Astrocyte of the spinal cord (primary cell): ENCODE data around the gene HENMT1.
A peak's percentile ranks its signal among the peaks of the same experiment; 100 is the strongest.
"Not testable (repeated sequence)": the region's sequence is repeated elsewhere in the genome, so short reads cannot be mapped to it uniquely, and the experiment has no call there.

Source experiments
- DNase-seq: peaks from one replicate; pipeline ENCODE4 v3.0.0; 2011; ENCODE audit warnings: low read depth, low spot score
- H3K4me3 ChIP-seq: 2 replicates; pipeline ENCODE4 v1.5.1; 2011; ENCODE audit warnings: low read depth, mild to moderate bottlenecking, low read length, moderate library complexity
- in situ Hi-C: cut with HindIII; loops from 2 replicates; pipeline ENCODE4 v1.10.0; 2017; ENCODE audit warnings: low sequenced_read_pairs
- TF ChIP-seq, protein P1 (sequence below): IDR thresholded peaks from 2 replicates; pipeline ENCODE4 v1.5.1; 2012; ENCODE audit warnings: low read depth, mild to moderate bottlenecking, low read length, inconsistent platforms

The HENMT1 gene

GRCh38 chr1:108644984-108645383 lies 15.9 kb downstream of the HENMT1 start:
- DNase-seq, result no peak
- in situ Hi-C loops, result no loop called here
- no peak overlapping the region for H3K4me3 ChIP-seq
- TF ChIP-seq, protein P1, sequence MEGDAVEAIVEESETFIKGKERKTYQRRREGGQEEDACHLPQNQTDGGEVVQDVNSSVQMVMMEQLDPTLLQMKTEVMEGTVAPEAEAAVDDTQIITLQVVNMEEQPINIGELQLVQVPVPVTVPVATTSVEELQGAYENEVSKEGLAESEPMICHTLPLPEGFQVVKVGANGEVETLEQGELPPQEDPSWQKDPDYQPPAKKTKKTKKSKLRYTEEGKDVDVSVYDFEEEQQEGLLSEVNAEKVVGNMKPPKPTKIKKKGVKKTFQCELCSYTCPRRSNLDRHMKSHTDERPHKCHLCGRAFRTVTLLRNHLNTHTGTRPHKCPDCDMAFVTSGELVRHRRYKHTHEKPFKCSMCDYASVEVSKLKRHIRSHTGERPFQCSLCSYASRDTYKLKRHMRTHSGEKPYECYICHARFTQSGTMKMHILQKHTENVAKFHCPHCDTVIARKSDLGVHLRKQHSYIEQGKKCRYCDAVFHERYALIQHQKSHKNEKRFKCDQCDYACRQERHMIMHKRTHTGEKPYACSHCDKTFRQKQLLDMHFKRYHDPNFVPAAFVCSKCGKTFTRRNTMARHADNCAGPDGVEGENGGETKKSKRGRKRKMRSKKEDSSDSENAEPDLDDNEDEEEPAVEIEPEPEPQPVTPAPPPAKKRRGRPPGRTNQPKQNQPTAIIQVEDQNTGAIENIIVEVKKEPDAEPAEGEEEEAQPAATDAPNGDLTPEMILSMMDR, result no peak

DNA sequence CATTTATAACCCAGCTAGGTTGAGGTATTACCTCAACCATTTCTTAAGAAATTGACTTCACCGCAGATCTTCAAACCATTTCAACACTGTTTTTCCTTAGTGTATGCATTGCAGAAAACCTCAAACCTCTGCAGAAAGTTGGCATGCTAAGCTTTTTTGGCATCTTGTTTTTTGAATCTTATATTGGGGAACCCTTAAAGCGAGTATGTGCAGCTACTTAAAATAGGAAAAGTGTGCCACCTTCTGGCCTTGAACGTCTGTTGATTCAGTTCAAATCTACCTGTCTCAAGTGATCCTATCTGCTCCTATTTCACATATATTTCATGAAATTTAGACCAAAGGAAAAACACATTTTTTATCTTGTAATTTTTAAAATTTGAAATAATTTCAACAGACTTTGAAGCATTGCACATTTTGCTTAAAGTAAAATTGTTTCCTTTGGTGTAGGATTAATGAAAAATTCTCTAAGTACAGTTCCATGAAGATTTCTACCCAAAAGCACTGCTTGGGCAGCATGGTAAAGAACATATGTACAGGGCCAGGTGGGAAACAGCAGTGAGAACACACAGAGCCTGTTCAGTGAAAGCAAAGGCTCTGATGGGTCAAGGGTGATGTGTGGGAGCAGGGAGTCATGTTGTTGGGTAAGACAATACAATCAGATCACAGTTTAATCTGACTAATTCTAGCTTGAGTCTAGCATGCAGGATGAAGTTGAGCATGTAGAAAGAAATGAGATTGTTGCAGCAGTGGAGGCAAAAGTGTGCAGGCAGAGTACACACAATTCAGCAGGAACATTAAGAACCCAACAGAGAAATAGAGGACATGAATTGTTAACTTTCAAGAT lies 17.2 kb downstream of the HENMT1 start:
- in situ Hi-C loops, result no loop called here
- no peak overlapping the region for H3K4me3 ChIP-seq
- TF ChIP-seq, protein P1, result peak; percentile 58
- DNase-seq, result peak; percentile 80

DNA sequence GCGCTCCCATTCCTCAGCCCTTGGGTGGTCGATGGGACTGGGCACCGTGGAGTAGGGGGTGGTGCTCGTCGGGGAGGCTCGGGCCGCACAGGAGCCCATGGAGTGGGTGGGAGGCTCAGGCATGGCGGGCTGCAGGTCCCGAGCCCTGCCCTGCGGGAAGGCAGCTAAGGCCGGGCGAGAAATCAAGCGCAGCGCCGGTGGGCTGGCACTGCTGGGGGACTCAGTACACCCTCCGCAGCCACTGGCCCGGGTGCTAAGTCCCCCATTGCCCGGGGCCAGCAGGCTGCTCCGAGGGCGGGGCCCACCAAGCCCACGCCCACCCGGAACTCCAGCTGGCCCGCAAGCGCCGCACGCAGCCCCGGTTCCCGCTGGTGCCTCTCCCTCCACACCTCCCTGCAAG lies 20.0 kb downstream of the HENMT1 start:
- in situ Hi-C loops, DNase-seq: not testable (repeated sequence)

GRCh38 chr1:108639899-108640560 lies 20.9 kb downstream of the HENMT1 start:
- H3K4me3 ChIP-seq, result no peak overlapping the region
- DNase-seq, result no peak
- TF ChIP-seq, protein P1, result no peak
- in situ Hi-C loops, result no loop called here

More for the DNA sequence above, 20.0 kb downstream of the HENMT1 start:
- H3K4me3 ChIP-seq, result not testable (repeated sequence)

DNA sequence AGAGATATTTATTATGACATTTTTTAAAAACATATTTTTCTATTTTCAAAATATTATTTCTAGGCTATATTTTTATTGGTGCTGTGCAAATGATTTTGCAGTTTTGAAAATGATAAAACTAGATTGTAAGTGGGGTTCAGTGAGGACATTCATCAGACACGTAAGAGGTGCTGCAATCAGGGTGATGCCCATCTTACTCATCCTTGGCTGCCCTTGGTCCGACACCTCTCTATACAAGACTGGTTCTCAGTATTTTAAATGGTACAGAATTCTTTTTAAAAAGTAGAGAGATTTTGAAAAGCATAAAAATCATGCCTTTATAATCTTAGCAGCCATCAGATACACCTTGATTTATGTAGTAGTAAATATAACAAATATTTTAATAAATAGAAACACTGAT lies 24.0 kb downstream of the HENMT1 start:
- no peak overlapping the region for H3K4me3 ChIP-seq
- TF ChIP-seq, protein P1, result no peak
- DNase-seq, result no peak
- in situ Hi-C loops, result no loop called here

DNA sequence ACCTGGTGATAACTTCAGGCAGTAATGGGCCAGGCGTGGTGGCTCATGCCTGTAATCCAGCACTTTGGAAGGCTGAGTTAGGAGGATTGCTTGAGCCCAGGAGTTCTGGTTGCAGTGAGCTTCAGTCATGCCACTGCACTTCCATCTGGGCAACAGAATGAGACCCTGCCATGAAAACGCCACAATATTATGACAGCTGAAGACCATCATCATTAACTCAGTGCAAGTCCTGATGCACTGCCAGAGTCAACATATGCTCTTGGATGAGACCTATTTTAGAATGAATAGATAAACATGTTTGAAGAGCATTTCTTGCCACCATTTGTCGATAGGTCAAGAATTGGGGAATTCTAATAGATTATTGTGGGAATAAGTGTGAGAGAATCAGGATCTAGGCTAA lies 26.4 kb downstream of the HENMT1 start:
- no peak overlapping the region for H3K4me3 ChIP-seq
- no peak for DNase-seq
- TF ChIP-seq, protein P1, result no peak
- in situ Hi-C loops, result no loop called here

GRCh38 chr1:108628665-108629064 lies 32.2 kb downstream of the HENMT1 start:
- DNase-seq, result no peak
- H3K4me3 ChIP-seq, result no peak overlapping the region
- in situ Hi-C loops, result no loop called here
- TF ChIP-seq, protein P1, result no peak
